ENCODE results near the gene ZCCHC24. TPM values are rescaled to one million over a fixed set of nuclear protein-coding genes. Genes with fewer than 3 reads are reported as not detected.

ZCCHC24 gene
- polyA plus RNA-seq, 6 donors from 2014 or later: 0.12 to 0.54 (median 0.43) TPM; not detected in 1

DNA sequence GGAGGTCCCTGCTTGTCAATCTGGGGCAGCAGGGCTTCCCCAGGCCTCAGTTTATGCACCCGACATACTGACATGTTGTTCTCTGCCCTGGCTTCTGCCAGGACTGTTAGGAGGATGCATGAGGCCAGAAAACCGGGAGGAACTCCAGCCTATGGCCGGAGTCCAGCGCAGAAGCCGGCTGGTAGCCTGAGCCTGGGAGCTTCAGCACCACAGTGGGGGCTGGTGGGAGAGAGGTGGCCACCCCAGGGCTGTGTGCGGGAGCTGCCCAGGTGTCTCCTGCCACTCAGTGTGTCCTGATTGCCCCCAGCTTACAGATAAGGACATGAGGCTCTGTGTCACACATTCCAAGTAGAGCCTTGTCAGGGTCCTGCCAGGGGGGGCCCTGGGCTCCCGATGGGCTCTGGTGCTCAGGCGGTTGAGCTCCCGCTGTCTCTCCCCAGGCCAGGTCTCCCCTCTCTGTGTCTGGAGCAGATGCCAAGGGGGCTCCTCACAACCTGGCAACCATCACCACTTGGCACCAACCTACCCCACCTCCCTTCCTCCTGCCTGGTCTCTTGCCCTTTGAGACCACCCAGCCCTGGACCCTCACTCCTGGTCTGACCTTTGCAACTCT is 65.8 kb downstream of the ZCCHC24 start:
- DNase-seq (no peak), ATAC-seq (ENCODE audit: low read depth in 2 of 2) (no peak)
- peaks cover 0 to 2% (median 0%) of the 10 kb centered on the region in 7 donors for H3K9me3 Mint-ChIP-seq
- H3K27me3 Mint-ChIP-seq: no peaks in the 10 kb centered on the region
- peaks cover 2 to 3% (median 3%) of the 10 kb centered on the region in 3 donors for H3K4me1 Mint-ChIP-seq
- H3K4me3 Mint-ChIP-seq: no peak overlapping the region
- H3K27ac Mint-ChIP-seq: peak overlapping the region in 1 of 6 donors; percentile 76
- no peaks in the 10 kb centered on the region for H3K36me3 Mint-ChIP-seq

DNA sequence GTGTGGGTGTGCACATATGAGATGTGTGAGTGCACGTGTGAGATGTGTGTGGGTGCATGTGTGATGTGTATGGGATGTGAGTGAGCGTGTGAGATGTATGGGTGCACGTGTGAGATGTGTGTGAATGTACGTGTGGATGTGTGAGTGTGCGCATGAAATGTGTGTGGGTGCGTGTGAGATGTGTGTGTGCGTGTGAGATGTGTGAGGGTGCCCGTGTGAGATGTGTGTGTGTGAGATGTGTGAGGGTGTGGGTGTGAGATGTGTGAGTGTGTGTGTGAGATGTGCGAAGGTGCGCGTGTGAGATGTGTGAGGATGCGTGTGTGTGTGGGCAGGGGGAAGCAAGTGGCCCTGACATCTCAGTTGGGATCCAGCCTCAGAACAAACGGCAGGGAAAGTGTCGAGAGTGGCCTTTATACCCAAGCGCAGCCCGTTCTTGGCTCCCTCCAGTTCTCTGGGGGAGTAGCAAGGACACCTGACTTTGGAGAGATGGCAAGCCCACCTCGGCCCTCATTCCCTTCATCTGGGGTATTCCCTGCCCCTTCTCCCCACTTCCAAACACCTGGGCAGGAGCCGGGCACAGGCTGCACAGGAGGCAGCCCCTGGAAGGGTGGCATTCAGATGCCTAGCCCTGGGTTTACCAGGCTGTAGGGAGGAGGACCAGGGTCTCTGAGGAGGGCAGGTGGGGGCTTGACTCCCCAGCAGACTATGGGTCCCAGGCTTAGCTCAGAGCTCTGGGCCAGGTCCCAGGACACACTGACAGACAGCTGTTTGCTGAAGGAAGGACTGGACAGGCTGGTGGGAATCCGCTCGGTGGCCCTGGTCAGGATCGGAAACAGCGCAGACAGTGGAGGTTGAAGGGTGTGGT is 66.5 kb downstream of the ZCCHC24 start:
- Mint-ChIP-seq H3K9me3 (peaks cover 0 to 2% (median 0%) of the 10 kb centered on the region in 7 donors), H3K27me3 (no peaks in the 10 kb centered on the region), H3K36me3 (no peaks in the 10 kb centered on the region), H3K4me1 (peaks cover 4 to 5% (median 4%) of the 10 kb centered on the region in 3 donors), H3K27ac (no peak overlapping the region), H3K4me3 (no peak overlapping the region)
- DNase-seq: no peak
- ATAC-seq (ENCODE audit: low read depth in 2 of 2): no peak

DNA sequence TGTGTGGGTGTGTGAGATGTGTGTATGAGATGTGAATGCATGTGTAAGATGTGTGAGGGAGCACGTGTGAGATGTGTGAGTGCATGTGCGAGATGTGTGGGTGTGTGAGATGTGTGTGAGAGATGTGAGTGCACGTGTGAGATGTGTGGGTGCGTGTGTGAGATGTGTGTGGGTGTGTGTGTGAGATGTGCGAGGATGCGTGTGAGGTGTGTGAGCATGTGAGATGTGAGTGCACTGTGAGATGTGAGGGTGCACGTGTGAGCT is 67.1 kb downstream of the ZCCHC24 start:
- Mint-ChIP-seq H3K27me3 (no peaks in the 10 kb centered on the region), H3K4me1 (peaks cover 4 to 5% (median 4%) of the 10 kb centered on the region in 3 donors), H3K27ac (no peak overlapping the region), H3K36me3 (no peaks in the 10 kb centered on the region), H3K4me3 (no peak overlapping the region), H3K9me3 (peaks cover 0 to 2% (median 0%) of the 10 kb centered on the region in 7 donors)
- no peak for DNase-seq
- no peak for ATAC-seq (ENCODE audit: low read depth in 2 of 2)

DNA sequence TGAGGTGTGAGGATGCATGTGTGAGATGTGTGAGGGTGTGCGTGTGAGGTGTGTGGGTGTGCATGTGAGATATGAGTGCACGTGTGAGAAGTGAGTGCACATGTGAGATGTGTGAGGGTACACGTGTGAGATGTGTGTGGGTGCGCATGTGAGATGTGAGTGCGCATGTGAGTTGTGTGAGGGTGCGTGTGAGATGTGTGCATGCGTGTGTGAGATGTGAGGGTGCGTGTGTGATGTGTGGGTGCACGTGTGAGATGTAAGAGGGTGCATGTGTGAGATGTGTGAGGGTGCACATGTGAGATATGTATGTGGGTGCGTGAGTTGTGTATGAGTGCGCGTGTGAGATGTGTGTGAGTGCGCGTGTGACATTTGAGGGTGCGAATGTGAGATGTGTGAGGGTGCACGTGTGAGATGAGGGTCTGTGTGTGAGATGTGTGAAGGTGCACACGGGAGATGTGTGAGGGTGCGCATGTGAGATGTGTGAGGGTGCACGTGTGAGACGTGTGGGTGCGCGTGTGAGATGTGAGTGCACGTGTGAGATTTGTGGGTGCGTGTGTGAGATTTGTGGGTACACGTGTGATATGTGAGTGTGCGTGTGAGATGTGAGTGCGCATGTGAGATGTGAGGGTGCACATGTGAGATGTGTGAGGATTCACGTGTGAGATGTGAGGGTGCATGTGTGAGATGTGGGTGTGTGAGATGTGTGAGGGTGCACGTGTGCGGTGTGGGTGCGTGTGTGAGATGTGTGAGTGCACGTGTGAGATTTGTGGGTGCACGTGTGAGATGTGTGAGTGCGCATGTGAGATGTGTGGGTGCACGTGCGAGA is 67.7 kb downstream of the ZCCHC24 start:
- no peak for DNase-seq

DNA sequence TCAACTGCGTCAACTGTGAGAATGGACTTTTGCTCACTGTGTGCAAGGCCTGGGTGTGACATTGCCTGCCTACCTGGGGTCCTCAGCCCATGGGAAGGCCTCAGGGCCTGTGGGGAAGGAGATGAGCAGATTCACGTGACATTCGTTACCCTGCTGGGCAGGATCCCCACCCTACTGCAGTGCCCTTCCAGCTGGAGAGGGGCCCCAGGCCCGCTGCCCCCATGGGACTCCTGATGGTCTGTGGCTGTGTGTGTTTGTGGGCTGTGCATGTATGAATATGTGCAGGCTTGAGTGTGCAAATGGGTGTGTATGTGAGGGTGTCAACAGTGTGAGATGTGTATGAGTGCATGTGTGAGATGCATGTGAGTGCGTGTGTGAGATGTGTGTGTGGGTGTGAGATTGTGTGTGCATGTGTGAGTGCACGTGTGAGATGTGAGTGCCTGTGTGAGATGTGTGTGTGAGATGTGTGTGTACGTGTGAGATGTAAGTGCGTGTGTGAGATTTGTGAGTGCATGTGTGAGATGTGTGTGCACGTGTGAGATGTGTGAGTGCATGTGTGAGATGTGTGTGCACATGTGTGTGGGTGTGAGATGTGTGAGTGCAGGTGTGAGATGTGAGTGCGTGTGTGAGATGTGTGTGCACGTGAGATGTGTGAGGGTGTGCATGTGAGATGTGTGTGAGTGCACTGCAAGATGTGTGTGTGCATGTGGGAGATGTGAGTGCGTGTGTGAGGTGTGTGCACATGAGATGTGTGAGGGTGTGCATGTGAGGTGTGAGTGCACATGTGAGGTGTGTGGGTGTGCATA is 68.5 kb downstream of the ZCCHC24 start:
- Mint-ChIP-seq H3K4me1 (peaks cover 4 to 5% (median 4%) of the 10 kb centered on the region in 3 donors), H3K9me3 (peaks cover 0 to 2% (median 0%) of the 10 kb centered on the region in 7 donors), H3K36me3 (no peaks in the 10 kb centered on the region), H3K4me3 (no peak overlapping the region), H3K27me3 (no peaks in the 10 kb centered on the region), H3K27ac (no peak overlapping the region)
- ATAC-seq (ENCODE audit: low read depth in 2 of 2) (no peak), DNase-seq (no peak)

More for the DNA sequence above, 67.7 kb downstream of the ZCCHC24 start:
- peaks cover 0 to 2% (median 0%) of the 10 kb centered on the region in 7 donors for H3K9me3 Mint-ChIP-seq
- no peak for ATAC-seq (ENCODE audit: low read depth in 2 of 2)
- no peak overlapping the region for H3K4me3 Mint-ChIP-seq
- no peaks in the 10 kb centered on the region for H3K27me3 Mint-ChIP-seq
- peaks cover 4 to 5% (median 4%) of the 10 kb centered on the region in 3 donors for H3K4me1 Mint-ChIP-seq
- no peak overlapping the region for H3K27ac Mint-ChIP-seq
- no peaks in the 10 kb centered on the region for H3K36me3 Mint-ChIP-seq

DNA sequence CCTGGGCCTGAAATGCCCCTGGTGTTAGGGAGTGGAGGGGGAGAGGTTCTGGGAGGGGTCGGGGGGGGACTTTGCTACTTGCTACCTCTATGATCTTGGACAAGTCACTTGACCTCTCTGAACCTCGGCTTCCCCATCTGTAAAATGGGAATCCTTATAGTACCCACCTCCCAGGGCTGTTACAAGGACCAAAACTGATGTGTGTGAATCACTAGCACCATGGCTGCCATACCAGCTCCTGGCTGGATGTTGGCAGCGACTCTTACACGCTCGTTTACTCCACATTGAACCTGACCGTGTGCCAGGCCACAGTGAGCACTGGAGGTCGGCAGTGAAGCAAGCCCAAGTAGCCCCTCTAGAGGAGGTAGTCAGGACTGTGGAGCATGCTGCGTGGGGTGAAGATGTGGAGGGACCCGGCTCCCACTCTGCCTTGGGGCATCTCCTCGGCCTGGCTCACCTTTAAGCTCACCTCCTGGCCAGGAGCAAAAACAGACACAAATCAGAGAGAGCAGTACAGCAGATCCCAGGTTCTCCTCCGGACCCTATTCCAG is 69.3 kb downstream of the ZCCHC24 start:
- ATAC-seq (ENCODE audit: low read depth in 2 of 2) (no peak), DNase-seq (no peak)
- H3K9me3 Mint-ChIP-seq: peaks cover 0 to 7% (median 5%) of the 10 kb centered on the region in 7 donors
- no peak overlapping the region for H3K4me3 Mint-ChIP-seq
- H3K4me1 Mint-ChIP-seq: peaks cover 4 to 5% (median 4%) of the 10 kb centered on the region in 3 donors
- no peaks in the 10 kb centered on the region for H3K36me3 Mint-ChIP-seq
- no peaks in the 10 kb centered on the region for H3K27me3 Mint-ChIP-seq
- H3K27ac Mint-ChIP-seq: no peak overlapping the region

DNA sequence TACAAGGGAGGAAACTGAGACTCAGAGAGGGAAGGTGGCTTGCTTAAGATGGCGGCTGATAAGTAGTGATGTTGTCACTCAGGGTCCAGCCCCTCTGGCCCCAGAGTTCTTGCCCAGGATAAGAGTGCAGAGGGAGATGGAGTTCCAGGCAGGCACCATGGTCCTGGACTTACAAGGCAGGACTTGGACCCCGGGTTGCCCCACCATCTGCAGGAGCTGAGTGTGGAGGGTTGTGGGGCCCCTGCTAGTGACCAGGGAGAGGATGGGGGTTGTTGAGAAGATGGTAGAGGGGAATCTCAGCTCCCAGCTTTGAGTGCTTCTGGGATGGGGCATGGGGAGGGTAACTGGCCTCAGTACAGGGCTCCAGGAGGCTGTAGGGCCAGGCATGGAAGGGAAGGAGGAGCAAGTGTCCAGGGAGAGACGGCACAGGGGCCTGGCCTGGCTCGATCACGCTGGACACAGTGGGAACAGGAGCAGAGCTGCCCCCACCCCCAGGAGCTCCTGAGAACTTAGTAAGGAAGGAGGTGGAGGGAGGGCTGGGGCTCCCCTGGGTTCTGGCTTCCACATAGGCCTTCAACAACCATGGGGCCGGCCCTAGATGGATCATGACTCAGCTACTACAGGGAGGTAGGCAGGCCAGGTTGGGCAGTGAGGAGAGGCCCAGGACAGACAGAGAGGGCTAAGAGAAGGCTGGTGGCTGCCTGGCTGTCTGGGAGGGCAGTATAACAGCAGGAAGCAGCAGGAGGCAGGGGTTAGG is 69.9 kb downstream of the ZCCHC24 start:
- Mint-ChIP-seq H3K27ac (no peak overlapping the region), H3K9me3 (peaks cover 0 to 14% (median 7%) of the 10 kb centered on the region in 7 donors), H3K4me1 (peaks cover 4 to 5% (median 4%) of the 10 kb centered on the region in 3 donors), H3K4me3 (peak overlapping the region in 1 of 8 donors; percentile 48), H3K36me3 (no peaks in the 10 kb centered on the region), H3K27me3 (no peaks in the 10 kb centered on the region)
- DNase-seq: no peak
- no peak for ATAC-seq (ENCODE audit: low read depth in 2 of 2)

DNA sequence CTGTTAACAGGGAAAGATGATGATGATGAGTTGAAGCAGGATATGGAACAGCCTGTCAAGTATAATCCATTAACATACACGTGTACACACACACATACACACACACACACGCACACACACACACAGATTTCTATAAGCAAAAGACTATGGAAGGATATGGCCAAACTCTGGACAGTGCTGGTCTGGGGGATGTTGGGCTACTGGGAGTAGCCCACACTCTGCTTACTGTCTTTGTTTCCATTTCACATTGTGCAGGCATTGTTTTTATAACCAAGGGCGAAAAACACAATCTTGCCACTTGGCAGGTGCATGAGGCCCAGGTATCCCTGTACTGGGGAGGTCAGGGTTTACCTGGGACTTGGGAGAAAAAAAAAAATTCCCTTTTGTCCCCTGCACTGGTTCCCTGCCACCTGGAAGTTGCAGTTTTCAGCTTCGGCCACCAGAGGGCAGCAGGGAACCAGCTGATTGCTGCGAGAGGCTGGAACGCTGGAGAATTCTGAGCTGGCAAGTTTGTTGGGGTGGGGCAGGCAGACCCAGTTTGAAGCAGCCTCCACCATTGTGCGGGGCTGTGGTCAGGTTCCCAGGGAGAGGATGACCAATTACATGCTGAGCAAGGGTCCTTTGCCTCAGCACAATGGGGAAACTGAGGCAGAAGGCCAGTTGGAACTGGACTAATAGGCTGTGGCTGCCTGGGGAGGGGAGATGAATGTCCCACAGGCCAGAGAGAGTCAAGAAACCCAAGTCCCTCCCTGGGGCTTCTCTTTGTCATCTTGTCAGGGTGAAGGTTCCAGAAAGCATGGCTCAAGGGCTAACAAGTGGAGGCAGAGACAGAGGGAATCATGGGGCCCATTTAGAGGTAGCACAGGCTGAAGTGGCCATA is 70.9 kb downstream of the ZCCHC24 start:
- H3K4me3 Mint-ChIP-seq: peak overlapping the region in 1 of 8 donors; percentile 64
- H3K27me3 Mint-ChIP-seq: no peaks in the 10 kb centered on the region
- peaks cover 4 to 5% (median 4%) of the 10 kb centered on the region in 3 donors for H3K4me1 Mint-ChIP-seq
- H3K27ac Mint-ChIP-seq: peak overlapping the region in 2 of 6 donors; percentile 14 to 85
- ATAC-seq (ENCODE audit: low read depth in 2 of 2) (peak; percentile 41 to 60), DNase-seq (peak; percentile 60)
- peaks cover 0 to 19% (median 7%) of the 10 kb centered on the region in 7 donors for H3K9me3 Mint-ChIP-seq
- peaks cover 0 to 4% of the 10 kb centered on the region in 2 donors for H3K36me3 Mint-ChIP-seq

DNA sequence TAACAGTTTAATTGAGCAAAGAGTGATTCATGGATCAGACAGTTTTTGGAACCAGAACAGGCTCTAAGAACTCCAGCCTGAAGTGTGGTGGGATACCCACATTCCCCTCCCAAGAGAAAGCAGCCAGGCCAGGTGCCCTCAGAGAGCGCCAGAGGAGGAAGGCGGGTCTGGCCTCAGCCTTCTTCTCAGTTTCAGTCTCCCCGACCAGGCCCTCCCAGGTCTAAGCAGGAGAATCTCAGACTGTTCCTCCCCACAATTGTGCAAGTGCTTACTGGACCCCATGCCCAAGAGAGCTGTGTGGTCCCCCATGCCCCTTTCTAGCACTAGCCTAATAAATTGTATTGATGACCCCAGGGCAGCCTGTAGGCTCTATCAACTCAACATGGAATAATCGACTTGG is 72.6 kb downstream of the ZCCHC24 start:
- Mint-ChIP-seq H3K27ac (peak overlapping the region in 1 of 6 donors; percentile 0), H3K9me3 (peaks cover 0 to 19% (median 7%) of the 10 kb centered on the region in 7 donors), H3K4me1 (peaks cover 4 to 5% (median 4%) of the 10 kb centered on the region in 3 donors), H3K36me3 (peaks cover 0 to 4% of the 10 kb centered on the region in 2 donors), H3K4me3 (no peak overlapping the region), H3K27me3 (no peaks in the 10 kb centered on the region)
- ATAC-seq (ENCODE audit: low read depth in 2 of 2): no peak
- no peak for DNase-seq

DNA sequence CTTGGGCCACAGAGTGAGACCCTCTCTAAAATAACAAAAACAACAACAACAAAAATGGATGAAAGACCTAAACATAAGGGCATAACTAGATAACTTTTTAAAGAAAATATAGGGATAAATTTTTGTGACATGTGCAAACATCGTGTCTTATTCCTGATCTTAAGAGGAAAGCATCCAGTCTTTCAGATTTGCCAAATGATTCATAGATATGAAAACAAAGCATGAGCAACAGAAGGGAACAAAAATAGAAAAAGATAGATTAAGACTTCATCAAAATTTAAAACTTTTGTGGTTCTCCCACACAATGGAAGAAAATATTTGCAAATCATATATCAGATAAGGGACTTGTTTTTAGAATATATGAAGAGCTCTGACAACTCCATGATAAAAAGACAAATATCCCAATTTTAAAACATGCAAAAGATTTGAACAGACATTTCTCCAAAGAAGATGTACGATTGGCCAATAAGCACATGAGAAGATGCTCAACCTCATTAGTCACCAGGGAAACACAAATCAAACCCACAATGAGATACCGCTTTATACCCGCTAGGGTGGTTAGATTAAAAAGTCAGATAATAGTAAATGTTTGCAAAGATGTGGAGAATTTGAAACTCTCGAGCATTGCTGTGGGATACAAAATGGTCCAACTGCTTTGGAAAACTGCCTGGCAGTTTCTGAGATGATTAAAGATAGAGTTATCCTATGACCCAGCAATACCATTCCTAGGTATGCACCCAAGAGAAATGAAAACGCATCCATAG is 77.8 kb downstream of the ZCCHC24 start:
- ATAC-seq (ENCODE audit: low read depth in 2 of 2) (no peak), DNase-seq (no peak)
- Mint-ChIP-seq H3K9me3 (peaks cover 0 to 19% (median 7%) of the 10 kb centered on the region in 7 donors), H3K4me1 (no peaks in the 10 kb centered on the region), H3K27ac (no peak overlapping the region), H3K36me3 (peaks cover 0 to 4% of the 10 kb centered on the region in 2 donors), H3K4me3 (no peak overlapping the region), H3K27me3 (peaks cover 0 to 8% (median 0%) of the 10 kb centered on the region in 3 donors)

Data from naive B cell (primary cell).